ENCODE measurements around the gene POLR3G.

POLR3G gene

GRCh38 chr5:90479611-90480385 is 5.1 kb downstream of the POLR3G start:
- TF ChIP-seq ZFX (IDR thresholded peaks at IDR 0.05; ENCODE audit: borderline replicate concordance) (no peak), CTCF (IDR thresholded peaks at IDR 0.05) (no peak)

GRCh38 chr5:90480699-90481098 is 6.0 kb downstream of the POLR3G start:
- H3K27ac ChIP-seq, result no peak overlapping the region
- TF ChIP-seq CTCF (IDR thresholded peaks at IDR 0.05) (no peak), ZFX (IDR thresholded peaks at IDR 0.05; ENCODE audit: borderline replicate concordance) (no peak)

More at GRCh38 chr5:90479611-90480385, 5.1 kb downstream of the POLR3G start:
- no peak overlapping the region for H3K27ac ChIP-seq

- TF ChIP-seq CTCF (IDR thresholded peaks at IDR 0.05) (no peak), ZFX (IDR thresholded peaks at IDR 0.05; ENCODE audit: borderline replicate concordance) (no peak)
- H3K27ac ChIP-seq, result no peak overlapping the region
Measured at GRCh38 chr5:90483206-90483605, 8.5 kb downstream of the POLR3G start.

- TF ChIP-seq ZFX (IDR thresholded peaks at IDR 0.05; ENCODE audit: borderline replicate concordance) (no peak), CTCF (IDR thresholded peaks at IDR 0.05) (no peak)
- no peak overlapping the region for H3K27ac ChIP-seq
Measured at GRCh38 chr5:90484540-90484939, 9.9 kb downstream of the POLR3G start.

- no peak overlapping the region for H3K27ac ChIP-seq
- TF ChIP-seq CTCF (IDR thresholded peaks at IDR 0.05) (no peak), ZFX (IDR thresholded peaks at IDR 0.05; ENCODE audit: borderline replicate concordance) (no peak)
Measured at GRCh38 chr5:90488791-90489190, 14.1 kb downstream of the POLR3G start.

GRCh38 chr5:90494043-90494442 is 19.4 kb downstream of the POLR3G start:
- H3K27ac ChIP-seq, result no peak overlapping the region
- TF ChIP-seq ZFX (IDR thresholded peaks at IDR 0.05; ENCODE audit: borderline replicate concordance) (no peak), CTCF (IDR thresholded peaks at IDR 0.05) (no peak)

- H3K27ac ChIP-seq, result no peak overlapping the region
- TF ChIP-seq CTCF (IDR thresholded peaks at IDR 0.05), result no peak
- no peak for TF ChIP-seq ZFX (IDR thresholded peaks at IDR 0.05; ENCODE audit: borderline replicate concordance)
Measured at GRCh38 chr5:90495146-90495545, 20.5 kb downstream of the POLR3G start.
